Measurements from ENCODE around the gene UTP25.

Gene UTP25

GRCh38 chr1:209830722-209831121 is 3.0 kb downstream of the UTP25 start:
- no peak overlapping the region for H3K4me3 ChIP-seq (ENCODE audit: low read depth in 1 of 2, low read length in 2 of 2)
- H3K27me3 ChIP-seq (ENCODE audit: insufficient read depth, low read length, poor library complexity): no peaks in the 10 kb centered on the region
- peaks cover 28% of the 10 kb centered on the region for H3K4me1 ChIP-seq (ENCODE audit: insufficient read depth, low read length)
- ATAC-seq (ENCODE audit: insufficient read depth, low read depth) (no peak), DNase-seq (no peak)
- peaks cover 61% of the 10 kb centered on the region for H3K36me3 ChIP-seq (ENCODE audit: insufficient read depth, low read length)
- no peaks in the 10 kb centered on the region for H4K20me1 ChIP-seq (ENCODE audit: insufficient read depth, low read length)
- no peak overlapping the region for H3K27ac ChIP-seq (ENCODE audit: low read length)
- no peak overlapping the region for H3K4me2 ChIP-seq (ENCODE audit: insufficient read depth, low read length)
- H3K9ac ChIP-seq (ENCODE audit: low read depth, low read length): no peak overlapping the region
- H3K9me3 ChIP-seq (ENCODE audit: insufficient read depth, low read length, severe bottlenecking): no peaks in the 10 kb centered on the region
- TF ChIP-seq CTCF (IDR thresholded peaks at IDR 0.05; ENCODE audit: borderline replicate concordance, extremely low read depth, low read length, poor library complexity, severe bottlenecking): no peak
- no peak for TF ChIP-seq EZH2 (IDR thresholded peaks at IDR 0.05; ENCODE audit: borderline replicate concordance, low read depth, low read length, severe bottlenecking)
- peaks cover 36% of the 10 kb centered on the region for H3K79me2 ChIP-seq (ENCODE audit: insufficient read depth, low read length)
- no peak overlapping the region for H2AFZ ChIP-seq (ENCODE audit: low read depth, low read length)

GRCh38 chr1:209831615-209832014 is 3.8 kb downstream of the UTP25 start:
- Histone ChIP-seq H3K27ac (ENCODE audit: low read length) (no peak overlapping the region), H3K4me2 (ENCODE audit: insufficient read depth, low read length) (peak overlapping the region; percentile 18; the same call in 1 of the 2 replicates), H3K79me2 (ENCODE audit: insufficient read depth, low read length) (peaks cover 36% of the 10 kb centered on the region), H3K9ac (ENCODE audit: low read depth, low read length) (no peak overlapping the region), H2AFZ (ENCODE audit: low read depth, low read length) (no peak overlapping the region), H3K4me1 (ENCODE audit: insufficient read depth, low read length) (peaks cover 25% of the 10 kb centered on the region), H4K20me1 (ENCODE audit: insufficient read depth, low read length) (no peaks in the 10 kb centered on the region), H3K36me3 (ENCODE audit: insufficient read depth, low read length) (peaks cover 69% of the 10 kb centered on the region), H3K9me3 (ENCODE audit: insufficient read depth, low read length, severe bottlenecking) (no peaks in the 10 kb centered on the region), H3K27me3 (ENCODE audit: insufficient read depth, low read length, poor library complexity) (no peaks in the 10 kb centered on the region), H3K4me3 (ENCODE audit: low read depth in 1 of 2, low read length in 2 of 2) (no peak overlapping the region)
- no peak for TF ChIP-seq EZH2 (IDR thresholded peaks at IDR 0.05; ENCODE audit: borderline replicate concordance, low read depth, low read length, severe bottlenecking)
- TF ChIP-seq CTCF (IDR thresholded peaks at IDR 0.05; ENCODE audit: borderline replicate concordance, extremely low read depth, low read length, poor library complexity, severe bottlenecking): no peak
- ATAC-seq (ENCODE audit: insufficient read depth, low read depth) (no peak), DNase-seq (no peak)

GRCh38 chr1:209835782-209836298 is 8.1 kb downstream of the UTP25 start:
- no peak for DNase-seq
- Histone ChIP-seq H2AFZ (ENCODE audit: low read depth, low read length) (no peak overlapping the region), H3K79me2 (ENCODE audit: insufficient read depth, low read length) (peaks cover 6% of the 10 kb centered on the region; the same call in 1 of the 2 replicates), H3K36me3 (ENCODE audit: insufficient read depth, low read length) (peaks cover 96% of the 10 kb centered on the region), H4K20me1 (ENCODE audit: insufficient read depth, low read length) (0 out of 2 replicates have a peak, but pooled peaks cover 2% of the 10 kb centered on the region), H3K27ac (ENCODE audit: low read length) (no peak overlapping the region), H3K4me2 (ENCODE audit: insufficient read depth, low read length) (no peak overlapping the region), H3K27me3 (ENCODE audit: insufficient read depth, low read length, poor library complexity) (no peaks in the 10 kb centered on the region), H3K4me1 (ENCODE audit: insufficient read depth, low read length) (no peaks in the 10 kb centered on the region; the same call in 1 of the 2 replicates), H3K4me3 (ENCODE audit: low read depth in 1 of 2, low read length in 2 of 2) (no peak overlapping the region), H3K9me3 (ENCODE audit: insufficient read depth, low read length, severe bottlenecking) (no peaks in the 10 kb centered on the region), H3K9ac (ENCODE audit: low read depth, low read length) (no peak overlapping the region)
- TF ChIP-seq CTCF (IDR thresholded peaks at IDR 0.05; ENCODE audit: borderline replicate concordance, extremely low read depth, low read length, poor library complexity, severe bottlenecking) (no peak), EZH2 (IDR thresholded peaks at IDR 0.05; ENCODE audit: borderline replicate concordance, low read depth, low read length, severe bottlenecking) (no peak)
- no peak for ATAC-seq (ENCODE audit: insufficient read depth, low read depth)

All from DND-41 (cell line).